HG03108 (cell line): ENCODE data around the gene AR.

ENCODE experiments used
- ATAC-seq: cut with Tn5 transposase; IDR thresholded peaks from one replicate; pipeline ENCODE4 v1.9.1; 2021; ENCODE audit warnings: moderate library complexity; ENCODE audit not compliant: unreplicated experiment

AR gene

GRCh38 chrX:67564475-67564874 is 20.7 kb downstream of the AR start:
- ATAC-seq, result no peak

- no peak for ATAC-seq
Observed at GRCh38 chrX:67568769-67569168, 24.9 kb downstream of the AR start.

GRCh38 chrX:67570839-67571238 is 27.0 kb downstream of the AR start:
- no peak for ATAC-seq

GRCh38 chrX:67574696-67575095 is 30.9 kb downstream of the AR start:
- ATAC-seq, result no peak

GRCh38 chrX:67582436-67582835 is 38.6 kb downstream of the AR start:
- ATAC-seq, result no peak

- ATAC-seq, result no peak
Observed at GRCh38 chrX:67583171-67583570, 39.4 kb downstream of the AR start.

GRCh38 chrX:67585401-67585800 is 41.6 kb downstream of the AR start:
- ATAC-seq, result no peak

- ATAC-seq, result no peak
Observed at GRCh38 chrX:67587946-67588624, 44.3 kb downstream of the AR start.

- no peak for ATAC-seq
Observed at GRCh38 chrX:67596839-67597790, 53.3 kb downstream of the AR start.

GRCh38 chrX:67599532-67599931 is 55.7 kb downstream of the AR start:
- no peak for ATAC-seq

GRCh38 chrX:67601771-67602170 is 58.0 kb downstream of the AR start:
- no peak for ATAC-seq

- no peak for ATAC-seq
Observed at GRCh38 chrX:67604979-67605703, 61.3 kb downstream of the AR start.

- no peak for ATAC-seq
Observed at GRCh38 chrX:67607466-67607865, 63.6 kb downstream of the AR start.

GRCh38 chrX:67610282-67610681 is 66.5 kb downstream of the AR start:
- no peak for ATAC-seq

GRCh38 chrX:67612231-67612630 is 68.4 kb downstream of the AR start:
- no peak for ATAC-seq

GRCh38 chrX:67613366-67613765 is 69.5 kb downstream of the AR start:
- no peak for ATAC-seq

GRCh38 chrX:67613996-67614395 is 70.2 kb downstream of the AR start:
- ATAC-seq, result no peak

- ATAC-seq, result no peak
Observed at GRCh38 chrX:67614423-67614822, 70.6 kb downstream of the AR start.

GRCh38 chrX:67619253-67619652 is 75.4 kb downstream of the AR start:
- ATAC-seq, result peak; percentile 69

GRCh38 chrX:67622053-67622585 is 78.3 kb downstream of the AR start:
- no peak for ATAC-seq

GRCh38 chrX:67624325-67624724 is 80.5 kb downstream of the AR start:
- no peak for ATAC-seq
